Measurements from ENCODE around the gene ABCC1. TPM values are rescaled to one million over a fixed set of nuclear protein-coding genes. Genes with fewer than 3 reads are reported as not detected.
"Not testable (repeated sequence)": the region's sequence is repeated elsewhere in the genome, so short reads cannot be mapped to it uniquely, and the experiment has no call there.

Gene ABCC1
- total and polyA plus RNA-seq, 12 donors = 6.1 to 32.8 (median 21.6) TPM

DNA sequence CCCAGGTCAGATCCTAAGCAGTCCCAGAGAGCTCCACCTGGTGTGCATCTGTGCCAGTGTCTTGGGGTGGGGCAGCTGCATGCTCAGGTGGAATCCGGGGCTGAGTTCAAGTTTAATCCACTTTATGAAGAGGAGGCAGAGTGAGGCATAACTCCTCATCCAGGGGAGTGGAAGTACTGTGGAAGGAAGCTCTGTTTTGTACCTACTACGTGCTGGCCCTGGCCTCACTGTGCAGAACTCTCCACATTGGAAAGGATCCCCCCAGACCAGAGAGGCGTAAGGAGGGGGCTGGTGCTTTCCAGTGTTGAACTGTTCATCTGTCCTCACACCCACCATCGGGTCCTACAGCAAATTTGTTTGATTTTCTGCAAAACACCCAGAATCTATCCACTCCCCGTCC lies 195.9 kb downstream of the ABCC1 start:
- DNase-seq (no peak), ATAC-seq (no peak)
- H3K36me3 ChIP-seq = peaks cover 0 to 50% (median 15%) of the 10 kb centered on the region in 9 donors
- TF ChIP-seq, protein P1, sequence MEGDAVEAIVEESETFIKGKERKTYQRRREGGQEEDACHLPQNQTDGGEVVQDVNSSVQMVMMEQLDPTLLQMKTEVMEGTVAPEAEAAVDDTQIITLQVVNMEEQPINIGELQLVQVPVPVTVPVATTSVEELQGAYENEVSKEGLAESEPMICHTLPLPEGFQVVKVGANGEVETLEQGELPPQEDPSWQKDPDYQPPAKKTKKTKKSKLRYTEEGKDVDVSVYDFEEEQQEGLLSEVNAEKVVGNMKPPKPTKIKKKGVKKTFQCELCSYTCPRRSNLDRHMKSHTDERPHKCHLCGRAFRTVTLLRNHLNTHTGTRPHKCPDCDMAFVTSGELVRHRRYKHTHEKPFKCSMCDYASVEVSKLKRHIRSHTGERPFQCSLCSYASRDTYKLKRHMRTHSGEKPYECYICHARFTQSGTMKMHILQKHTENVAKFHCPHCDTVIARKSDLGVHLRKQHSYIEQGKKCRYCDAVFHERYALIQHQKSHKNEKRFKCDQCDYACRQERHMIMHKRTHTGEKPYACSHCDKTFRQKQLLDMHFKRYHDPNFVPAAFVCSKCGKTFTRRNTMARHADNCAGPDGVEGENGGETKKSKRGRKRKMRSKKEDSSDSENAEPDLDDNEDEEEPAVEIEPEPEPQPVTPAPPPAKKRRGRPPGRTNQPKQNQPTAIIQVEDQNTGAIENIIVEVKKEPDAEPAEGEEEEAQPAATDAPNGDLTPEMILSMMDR (IDR thresholded peaks at IDR 0.05) = no peak
- no peak overlapping the region for H3K4me3 ChIP-seq
- no peaks in the 10 kb centered on the region for H3K9me3 ChIP-seq
- no peaks in the 10 kb centered on the region for H3K27me3 ChIP-seq
- WGBS, 2 donors = 97 to 99% methylated on average over 5 of the region's 5 CpGs
- no peak overlapping the region for H3K27ac ChIP-seq
- peaks cover 0 to 11% (median 6%) of the 10 kb centered on the region in 9 donors for H3K4me1 ChIP-seq
- intact Hi-C loops (cut with DNase I) = no loop called here

- WGBS, 2 donors = 79% methylated on average over 14 of the region's 14 CpGs
- ATAC-seq (no peak), DNase-seq (peak in 1 of 2 donors; percentile 20)
- H3K4me1 ChIP-seq = peaks cover 0 to 16% (median 10%) of the 10 kb centered on the region in 9 donors
- H3K9me3 ChIP-seq = no peaks in the 10 kb centered on the region
- intact Hi-C loops (cut with DNase I) = no loop called here
- no peak overlapping the region for H3K4me3 ChIP-seq
- TF ChIP-seq, protein P1 (IDR thresholded peaks at IDR 0.05) = no peak
- H3K27ac ChIP-seq = no peak overlapping the region
- no peaks in the 10 kb centered on the region for H3K27me3 ChIP-seq
- peaks cover 0 to 37% (median 8%) of the 10 kb centered on the region in 9 donors for H3K36me3 ChIP-seq
Observed at GRCh38 chr16:16146380-16147315, 197.2 kb downstream of the ABCC1 start.

DNA sequence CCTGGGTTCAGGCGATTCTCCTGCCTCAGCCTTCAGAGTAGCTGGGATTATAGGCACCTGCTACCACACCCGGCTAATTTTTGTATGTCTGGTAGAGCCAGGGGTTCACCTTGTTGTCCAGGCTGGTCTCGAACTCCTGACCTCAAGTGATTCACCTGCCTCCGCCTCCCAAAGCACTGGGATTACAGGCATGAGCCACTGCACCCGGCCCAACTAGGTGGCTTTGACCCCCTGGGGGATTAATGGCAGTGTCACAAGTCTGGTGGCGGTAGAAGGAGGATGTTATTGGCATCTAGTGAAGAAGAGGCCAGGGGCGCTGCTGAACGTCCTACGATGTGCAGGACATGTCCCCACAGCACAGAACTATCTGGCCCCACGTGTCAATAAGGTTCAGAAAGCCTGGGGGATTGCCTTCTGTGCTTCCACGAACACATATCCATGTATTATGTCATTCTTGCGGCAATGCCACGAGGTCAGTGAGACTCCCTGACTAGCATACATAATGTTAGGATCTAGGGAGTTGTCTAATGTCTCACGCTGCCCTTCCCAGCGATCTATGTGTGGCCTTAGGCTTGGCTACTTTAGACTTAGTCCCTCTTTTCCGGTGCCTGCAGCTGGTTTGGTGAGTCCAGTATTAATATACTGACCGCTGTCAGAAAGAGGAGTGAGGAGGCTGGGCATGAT lies 198.0 kb downstream of the ABCC1 start:
- Histone ChIP-seq H3K4me3 (no peak overlapping the region), H3K4me1 (peaks cover 0 to 16% (median 10%) of the 10 kb centered on the region in 9 donors), H3K27me3 (no peaks in the 10 kb centered on the region), H3K9me3 (no peaks in the 10 kb centered on the region), H3K27ac (no peak overlapping the region), H3K36me3 (peaks cover 0 to 29% (median 2%) of the 10 kb centered on the region in 9 donors)
- 89 to 92% methylated on average over 17 of the region's 17 CpGs for WGBS, 2 donors
- TF ChIP-seq, protein P1 (IDR thresholded peaks at IDR 0.05) = no peak
- ATAC-seq = no peak
- intact Hi-C loops (cut with DNase I) = no loop called here
- DNase-seq = no peak

GRCh38 chr16:16148000-16148599 lies 198.7 kb downstream of the ABCC1 start:
- Histone ChIP-seq H3K36me3 (peaks cover 0 to 22% (median 0%) of the 10 kb centered on the region in 9 donors), H3K4me1 (peaks cover 0 to 16% (median 10%) of the 10 kb centered on the region in 9 donors)
- H3K27ac ChIP-seq; H3K4me3 ChIP-seq; ATAC-seq; H3K27me3 ChIP-seq; intact Hi-C loops (cut with DNase I); DNase-seq; H3K9me3 ChIP-seq: not testable (repeated sequence)
- WGBS, 2 donors = 80 to 86% methylated on average over 15 of the region's 15 CpGs
